ENCODE data around the gene RPAP2. TPM values are rescaled to one million over a fixed set of nuclear protein-coding genes. Genes with fewer than 3 reads are reported as not detected.

The RPAP2 gene
- total RNA-seq, 2 experiments from 2014 or later = 23.4 to 26.5 TPM

DNA sequence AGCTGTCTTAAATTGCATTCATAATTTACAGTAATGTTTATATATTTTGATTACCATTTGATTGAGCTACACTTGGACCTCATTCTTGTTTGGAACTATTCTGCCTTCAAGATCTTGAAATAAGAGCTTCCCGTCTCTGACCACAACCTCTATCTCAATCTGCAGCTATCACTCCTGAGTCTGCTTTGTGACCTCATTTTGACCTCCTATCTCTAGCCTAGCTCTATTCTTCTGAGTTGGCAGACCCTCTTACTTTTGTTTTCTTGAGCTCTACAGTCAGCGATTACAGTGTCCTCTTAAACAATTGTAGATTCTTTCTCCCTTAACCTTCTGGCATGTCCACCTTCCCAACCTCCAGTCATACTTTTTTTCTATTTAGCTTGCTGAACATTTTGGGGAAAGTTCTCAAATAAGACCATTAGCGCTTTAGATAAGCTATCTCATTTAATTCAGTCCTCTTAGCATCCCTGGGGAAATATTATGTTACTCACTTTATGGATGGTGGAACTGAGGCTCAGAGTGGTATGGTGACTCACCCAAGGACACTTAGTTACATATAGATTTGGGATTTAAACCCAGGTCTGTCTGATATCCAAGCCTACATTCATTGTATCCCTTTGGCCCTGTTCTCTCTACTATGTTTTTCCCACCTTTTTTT is 19.1 kb downstream of the RPAP2 start:
- Mint-ChIP-seq H3K4me1 (ENCODE audit: low read depth) (peaks cover 59% of the 10 kb centered on the region), H3K9me3 (no peaks in the 10 kb centered on the region), H3K36me3 (ENCODE audit: low read depth) (peaks cover 30% of the 10 kb centered on the region), H3K27me3 (no peaks in the 10 kb centered on the region), H3K4me3 (peak overlapping the region; percentile 30), H3K27ac (peak overlapping the region; percentile 85)
- ChIA-PET POLR2A (interaction anchor here (0.7 to 8.4 kb wide), 4 partner anchors 54 to 1588 kb away, joined by 3 to 76 read pairs (median 3); partner anchors contain the start of gene GFI1), CTCF (no interaction called here)
- Histone ChIP-seq H3K4me3 (ENCODE audit: low read length) (no peak overlapping the region), H3K27ac (ENCODE audit: low read depth in 1 of 2, low read length in 2 of 2) (peak overlapping the region in 1 of 2 donors; percentile 40), H3K9me3 (ENCODE audit: control insufficient read depth in 1 of 2, insufficient read depth in 1 of 2, low read length in 2 of 2) (peaks cover 0 to under 1% of the 10 kb centered on the region in 2 experiments), H3K4me1 (ENCODE audit: insufficient read depth, low read length) (peaks cover 38% of the 10 kb centered on the region), H3K27me3 (ENCODE audit: control insufficient read depth in 1 of 2, insufficient read depth in 2 of 2, low read length in 2 of 2) (no peaks in the 10 kb centered on the region), H3K36me3 (ENCODE audit: insufficient read depth, low read length) (peaks cover 7% of the 10 kb centered on the region)
- intact Hi-C loops (cut with DNase I, micrococcal nuclease) = loop anchor here in 1 of 2 experiments (2.0 to 5.0 kb wide), 4 partner anchors 19 to 219 kb away; partner anchors contain the start of genes GFI1, GLMN and RPAP2
- peak in 4 of 14 experiments; percentile 11 to 72 (median 60) for DNase-seq
- TF ChIP-seq, protein P1, sequence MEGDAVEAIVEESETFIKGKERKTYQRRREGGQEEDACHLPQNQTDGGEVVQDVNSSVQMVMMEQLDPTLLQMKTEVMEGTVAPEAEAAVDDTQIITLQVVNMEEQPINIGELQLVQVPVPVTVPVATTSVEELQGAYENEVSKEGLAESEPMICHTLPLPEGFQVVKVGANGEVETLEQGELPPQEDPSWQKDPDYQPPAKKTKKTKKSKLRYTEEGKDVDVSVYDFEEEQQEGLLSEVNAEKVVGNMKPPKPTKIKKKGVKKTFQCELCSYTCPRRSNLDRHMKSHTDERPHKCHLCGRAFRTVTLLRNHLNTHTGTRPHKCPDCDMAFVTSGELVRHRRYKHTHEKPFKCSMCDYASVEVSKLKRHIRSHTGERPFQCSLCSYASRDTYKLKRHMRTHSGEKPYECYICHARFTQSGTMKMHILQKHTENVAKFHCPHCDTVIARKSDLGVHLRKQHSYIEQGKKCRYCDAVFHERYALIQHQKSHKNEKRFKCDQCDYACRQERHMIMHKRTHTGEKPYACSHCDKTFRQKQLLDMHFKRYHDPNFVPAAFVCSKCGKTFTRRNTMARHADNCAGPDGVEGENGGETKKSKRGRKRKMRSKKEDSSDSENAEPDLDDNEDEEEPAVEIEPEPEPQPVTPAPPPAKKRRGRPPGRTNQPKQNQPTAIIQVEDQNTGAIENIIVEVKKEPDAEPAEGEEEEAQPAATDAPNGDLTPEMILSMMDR (IDR thresholded peaks at IDR 0.05) = no peak
- ATAC-seq (ENCODE audit: poor library complexity) = peak; percentile 39

DNA sequence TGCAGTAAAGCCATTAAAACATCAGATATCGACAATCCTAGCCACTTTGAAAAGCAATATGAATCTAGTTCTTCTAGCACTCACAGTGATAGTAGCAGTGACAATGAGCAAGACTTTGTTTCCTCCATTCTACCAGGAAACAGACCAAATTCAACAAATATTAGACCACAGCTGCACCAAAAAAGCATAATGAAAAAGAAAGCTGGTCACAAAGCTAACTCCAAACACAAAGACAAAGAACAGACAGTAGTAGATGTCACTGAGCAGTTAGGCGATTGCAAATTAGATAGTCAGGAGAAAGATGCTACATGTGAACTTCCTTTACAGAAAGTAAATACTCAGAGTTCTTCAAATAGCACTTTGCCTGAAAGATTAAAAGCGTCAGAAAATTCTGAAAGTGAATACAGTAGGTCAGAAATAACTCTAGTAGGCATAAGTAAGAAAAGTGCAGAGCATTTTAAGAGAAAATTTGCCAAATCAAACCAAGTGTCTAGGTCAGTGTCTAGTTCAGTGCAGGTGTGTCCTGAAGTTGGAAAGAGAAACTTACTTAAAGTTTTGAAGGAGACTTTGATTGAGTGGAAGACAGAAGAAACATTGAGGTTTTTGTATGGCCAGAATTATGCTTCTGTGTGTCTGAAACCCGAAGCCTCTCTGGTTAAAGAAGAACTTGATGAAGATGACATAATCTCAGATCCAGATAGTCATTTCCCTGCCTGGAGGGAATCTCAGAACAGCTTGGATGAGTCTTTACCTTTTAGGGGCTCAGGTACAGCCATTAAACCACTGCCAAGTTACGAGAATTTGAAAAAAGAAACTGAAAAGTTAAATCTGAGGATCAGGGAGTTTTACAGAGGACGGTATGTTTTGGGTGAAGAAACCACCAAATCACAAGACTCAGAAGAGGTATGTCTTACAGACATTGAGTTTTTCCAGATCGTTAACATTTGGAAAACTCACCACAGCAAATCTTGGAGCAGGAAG is 24.9 kb downstream of the RPAP2 start:
- no peaks in the 10 kb centered on the region for H3K27me3 Mint-ChIP-seq
- Histone ChIP-seq H3K27ac (ENCODE audit: low read depth in 1 of 2, low read length in 2 of 2) (peak overlapping the region in 1 of 2 donors; percentile 36), H3K4me3 (ENCODE audit: low read length) (no peak overlapping the region), H3K9me3 (ENCODE audit: control insufficient read depth in 1 of 2, insufficient read depth in 1 of 2, low read length in 2 of 2) (peaks cover 5 to 23% of the 10 kb centered on the region in 2 experiments), H3K27me3 (ENCODE audit: control insufficient read depth in 1 of 2, insufficient read depth in 2 of 2, low read length in 2 of 2) (no peaks in the 10 kb centered on the region), H3K36me3 (ENCODE audit: insufficient read depth, low read length) (peaks cover 29% of the 10 kb centered on the region), H3K4me1 (ENCODE audit: insufficient read depth, low read length) (peaks cover 8% of the 10 kb centered on the region)
- H3K36me3 Mint-ChIP-seq (ENCODE audit: low read depth) = peaks cover 74% of the 10 kb centered on the region
- H3K9me3 Mint-ChIP-seq = peaks cover 18% of the 10 kb centered on the region
- intact Hi-C loops (cut with DNase I, micrococcal nuclease) = loop anchor here in 1 of 2 experiments (5.0 kb wide), 1 partner anchor 39 kb away; no protein-coding TSS in a partner anchor
- ATAC-seq (ENCODE audit: poor library complexity) = no peak
- H3K4me3 Mint-ChIP-seq = peak overlapping the region; percentile 0
- DNase-seq = peak in 1 of 14 experiments; percentile 32
- TF ChIP-seq, protein P1 (IDR thresholded peaks at IDR 0.05) = no peak
- H3K4me1 Mint-ChIP-seq (ENCODE audit: low read depth) = peaks cover 14% of the 10 kb centered on the region
- ChIA-PET POLR2A (interaction anchor here (1.2 kb wide), 1 partner anchor 162 kb away, joined by 3 read pairs; no protein-coding TSS in a partner anchor), CTCF (no interaction called here)
- peak overlapping the region; percentile 38 for H3K27ac Mint-ChIP-seq

DNA sequence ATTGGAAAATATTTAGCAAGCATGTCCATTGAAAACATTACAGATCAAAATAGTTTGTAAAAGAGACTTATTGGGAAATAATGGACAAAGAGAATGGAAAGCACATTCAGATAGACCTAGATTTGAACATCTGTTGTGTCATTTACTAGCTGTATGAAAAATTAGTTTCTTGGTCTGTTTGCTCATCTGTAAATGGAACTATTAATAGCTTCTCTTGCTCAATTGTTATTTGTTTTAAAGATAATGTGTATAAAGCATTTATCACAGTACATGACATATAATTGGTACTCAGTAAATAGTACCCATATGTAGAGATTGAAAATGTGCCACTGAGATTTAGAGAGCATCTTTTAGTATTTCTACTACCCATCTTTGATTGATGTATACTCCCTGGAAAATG is 25.9 kb downstream of the RPAP2 start:
- peaks cover 33% of the 10 kb centered on the region for H3K36me3 ChIP-seq (ENCODE audit: insufficient read depth, low read length)
- POLR2A ChIA-PET = interaction anchor here (1.2 kb wide), 1 partner anchor 161 kb away, joined by 3 read pairs; no protein-coding TSS in a partner anchor
- Mint-ChIP-seq H3K9me3 (peaks cover 18% of the 10 kb centered on the region), H3K27ac (peak overlapping the region; percentile 38), H3K27me3 (no peaks in the 10 kb centered on the region), H3K4me1 (ENCODE audit: low read depth) (peaks cover 6% of the 10 kb centered on the region), H3K36me3 (ENCODE audit: low read depth) (peaks cover 77% of the 10 kb centered on the region), H3K4me3 (no peak overlapping the region)
- CTCF ChIA-PET = no interaction called here
- H3K4me1 ChIP-seq (ENCODE audit: insufficient read depth, low read length) = no peaks in the 10 kb centered on the region
- H3K27me3 ChIP-seq (ENCODE audit: control insufficient read depth in 1 of 2, insufficient read depth in 2 of 2, low read length in 2 of 2) = no peaks in the 10 kb centered on the region
- no peak overlapping the region for H3K4me3 ChIP-seq (ENCODE audit: low read length)
- TF ChIP-seq, protein P1 (IDR thresholded peaks at IDR 0.05) = no peak
- DNase-seq (no peak), ATAC-seq (ENCODE audit: poor library complexity) (no peak)
- no peak overlapping the region for H3K27ac ChIP-seq (ENCODE audit: low read depth in 1 of 2, low read length in 2 of 2)
- peaks cover 10 to 23% of the 10 kb centered on the region in 2 experiments for H3K9me3 ChIP-seq (ENCODE audit: control insufficient read depth in 1 of 2, insufficient read depth in 1 of 2, low read length in 2 of 2)
- intact Hi-C loops (cut with DNase I, micrococcal nuclease) = loop anchor here in 1 of 2 experiments (5.0 kb wide), 1 partner anchor 38 kb away; no protein-coding TSS in a partner anchor
